DMS114 treated with DMSO at 0.1 percent for 48 hours (cell line): ENCODE data around the gene SLC2A13.
"Not testable (repeated sequence)": the region's sequence is repeated elsewhere in the genome, so short reads cannot be mapped to it uniquely, and the experiment has no call there.

ENCODE experiments used
- DNase-seq: peaks from one replicate; lab custom pipeline; 2025; ENCODE audit not compliant: unreplicated experiment; lab: John Stamatoyannopoulos, UW

SLC2A13 gene

GRCh38 chr12:39873065-39873464, 232.8 kb downstream of the SLC2A13 start:
- no peak for DNase-seq

GRCh38 chr12:39872425-39872824, 233.5 kb downstream of the SLC2A13 start:
- no peak for DNase-seq

DNA sequence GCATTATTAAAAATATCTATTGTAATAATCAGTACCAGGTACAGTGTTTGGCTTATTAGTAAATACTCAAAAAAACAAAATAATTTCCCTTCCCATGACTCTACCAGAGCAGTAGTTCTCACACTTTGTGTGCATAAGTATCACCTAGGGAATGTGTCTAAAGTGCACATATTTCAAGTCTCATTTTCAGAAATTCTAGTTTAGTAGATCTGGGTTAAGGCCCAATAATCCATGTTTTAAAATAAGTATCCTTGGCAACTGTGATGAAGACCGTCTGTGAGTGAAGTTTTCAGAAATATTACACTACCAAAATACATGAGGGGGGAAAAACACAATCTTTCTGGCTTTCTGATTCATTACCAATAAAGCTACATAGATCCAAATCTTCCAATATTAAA, 237.6 kb downstream of the SLC2A13 start:
- no peak for DNase-seq

DNA sequence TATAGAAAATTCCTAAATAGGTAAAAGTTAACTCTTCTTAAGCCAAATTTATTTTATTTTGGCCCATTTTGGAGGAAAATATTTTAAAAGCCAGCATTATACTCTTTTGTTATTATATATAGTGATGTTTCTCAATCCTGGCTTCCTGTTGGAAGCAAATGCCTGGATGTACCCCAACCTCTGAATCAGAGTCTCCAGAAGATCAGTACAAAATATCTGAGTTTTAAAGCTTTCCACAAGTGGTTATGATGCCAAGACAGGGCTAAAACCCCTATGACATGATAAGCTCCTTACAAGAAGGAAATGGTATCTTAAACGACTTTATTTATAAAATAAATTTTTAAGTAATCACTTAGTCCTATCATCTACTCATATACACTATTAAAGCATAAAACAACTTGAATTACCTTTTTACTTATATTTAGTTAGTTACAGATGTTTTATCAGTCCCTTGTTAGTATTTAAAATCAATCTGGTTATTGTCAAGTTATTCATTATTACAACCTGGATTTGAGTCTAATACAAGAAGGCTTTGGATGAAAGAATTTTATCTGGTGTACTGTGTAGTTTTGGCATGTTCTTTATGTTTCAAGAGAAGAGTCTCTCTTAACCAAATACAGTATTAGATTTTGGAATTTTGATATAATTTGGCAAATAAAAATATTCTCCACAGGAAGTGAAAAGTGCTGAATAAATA, 238.1 kb downstream of the SLC2A13 start:
- no peak for DNase-seq

DNA sequence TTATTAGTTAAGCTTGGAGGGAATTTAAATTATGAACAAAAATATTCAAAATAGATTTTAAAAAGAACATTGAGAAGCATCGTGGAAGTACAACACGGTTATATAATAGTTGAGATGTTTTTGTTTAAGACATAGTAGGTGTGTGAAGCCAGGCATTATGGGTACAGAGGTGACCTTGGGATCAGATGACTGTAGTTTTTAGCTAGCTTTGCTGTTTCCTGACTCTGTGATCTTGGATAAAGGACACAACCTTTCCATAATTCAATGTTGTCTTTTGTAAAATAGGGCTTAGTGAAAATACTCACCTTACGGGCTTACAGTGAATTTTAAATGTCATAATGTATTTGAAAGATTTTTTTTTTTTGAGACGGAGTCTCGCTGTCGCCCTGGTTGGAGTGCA, 239.7 kb downstream of the SLC2A13 start:
- DNase-seq, result no peak

DNA sequence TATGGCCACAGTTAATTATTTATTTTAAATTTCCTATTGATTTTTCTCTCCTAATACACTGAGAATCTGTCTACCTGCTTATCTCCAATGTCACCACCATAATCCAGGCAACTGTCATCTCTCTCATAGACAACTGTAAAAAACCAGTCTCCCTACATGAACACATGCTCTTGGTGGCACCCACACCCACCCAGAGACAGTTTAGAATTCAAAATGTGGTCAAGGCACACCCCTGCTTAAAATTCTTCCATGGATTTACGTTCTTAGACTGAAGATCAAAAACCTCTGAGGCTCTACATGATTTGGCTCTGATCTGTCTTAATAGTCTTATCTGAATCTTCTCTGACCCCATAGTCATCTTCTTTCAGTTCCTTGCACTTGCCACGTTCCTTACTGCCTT, 245.2 kb downstream of the SLC2A13 start:
- no peak for DNase-seq

- no peak for DNase-seq
Measured at GRCh38 chr12:39853003-39853402, 252.9 kb downstream of the SLC2A13 start.

- no peak for DNase-seq
Measured at GRCh38 chr12:39852346-39852745, 253.5 kb downstream of the SLC2A13 start.

DNA sequence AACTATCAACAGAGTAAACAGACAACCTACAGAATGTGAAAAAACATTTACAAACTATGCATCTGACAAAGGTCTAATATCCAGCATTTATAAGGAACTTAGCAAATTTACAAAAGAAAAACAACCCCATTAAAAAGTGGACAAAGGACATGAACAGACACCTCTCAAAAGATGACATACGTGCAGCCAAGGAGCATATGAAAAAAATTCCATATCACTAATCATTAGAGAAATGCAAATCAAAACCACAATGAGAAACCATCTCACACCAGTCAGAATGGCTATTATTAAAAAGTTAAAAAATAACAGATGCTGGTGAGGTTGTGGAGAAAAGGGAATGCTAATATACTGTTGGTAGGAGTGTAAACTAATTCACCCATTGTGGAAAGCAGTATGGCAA, 257.7 kb downstream of the SLC2A13 start:
- DNase-seq, result not testable (repeated sequence)

- DNase-seq, result no peak
Measured at GRCh38 chr12:39846971-39847650, 258.8 kb downstream of the SLC2A13 start.

GRCh38 chr12:39846304-39846703, 259.6 kb downstream of the SLC2A13 start:
- no peak for DNase-seq

GRCh38 chr12:39840422-39840821, 265.5 kb downstream of the SLC2A13 start:
- DNase-seq, result no peak

DNA sequence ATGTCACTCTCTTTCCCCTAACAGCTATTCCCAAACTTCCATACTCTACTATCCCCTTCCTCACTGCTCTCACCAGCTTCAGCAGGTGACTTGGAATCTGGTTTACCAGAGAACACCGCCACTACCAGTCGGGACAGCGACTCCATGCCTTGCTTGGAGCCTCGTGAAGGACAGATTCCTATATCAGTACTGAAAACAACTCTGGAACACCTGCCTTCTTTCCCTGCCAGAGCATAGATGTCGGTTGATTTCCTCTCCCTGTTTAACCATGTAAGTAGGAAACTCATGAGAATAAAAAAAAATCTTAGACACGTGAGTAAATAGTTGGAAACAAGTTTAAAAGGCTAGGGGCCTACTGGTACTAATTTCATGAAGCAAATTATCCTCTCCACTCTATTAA, 266.8 kb downstream of the SLC2A13 start:
- no peak for DNase-seq

DNA sequence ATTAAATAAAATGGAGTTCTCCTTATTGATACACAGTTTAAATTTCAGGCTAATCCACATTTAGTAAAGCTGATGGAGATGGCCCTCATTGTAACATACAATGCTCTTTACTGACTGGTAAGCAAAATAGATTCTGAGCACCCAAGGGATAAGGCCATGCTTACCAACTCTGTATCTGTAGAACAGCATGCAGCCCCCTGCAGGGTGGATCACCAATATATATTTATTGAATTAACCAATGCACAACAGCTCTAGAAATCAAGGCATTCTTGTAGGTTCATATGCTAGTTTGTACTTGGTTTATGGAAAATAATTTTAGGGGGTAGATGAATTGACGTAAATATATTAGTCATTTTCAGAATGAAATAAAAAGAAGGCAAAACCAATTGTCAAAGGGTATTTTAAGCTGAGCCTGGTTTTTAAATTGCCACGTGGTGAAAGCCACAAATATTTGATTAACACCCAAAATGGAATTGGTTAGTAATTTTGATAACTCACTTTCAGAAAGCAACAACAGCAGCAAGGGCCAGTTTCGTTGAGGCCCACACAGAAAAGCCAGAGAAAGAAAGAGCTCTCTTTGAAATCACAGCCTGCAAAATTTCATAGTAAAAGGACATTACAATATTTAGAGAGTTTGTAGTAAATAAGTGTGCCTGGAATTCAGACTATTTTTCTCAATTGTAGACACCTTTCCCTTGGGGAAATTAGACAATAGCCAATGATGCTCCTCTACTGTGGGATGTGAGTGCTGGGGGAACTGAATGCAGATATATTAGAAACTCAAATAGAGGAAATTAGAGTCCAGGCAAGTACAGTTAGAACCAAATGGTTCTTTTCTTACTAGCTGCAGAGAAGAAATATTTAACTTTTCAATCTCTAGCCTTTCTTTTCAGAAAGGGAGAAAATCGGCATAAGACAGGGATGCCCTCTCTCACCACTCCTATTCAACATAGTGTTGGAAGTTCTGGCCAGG, 270.1 kb downstream of the SLC2A13 start:
- DNase-seq, result no peak

DNA sequence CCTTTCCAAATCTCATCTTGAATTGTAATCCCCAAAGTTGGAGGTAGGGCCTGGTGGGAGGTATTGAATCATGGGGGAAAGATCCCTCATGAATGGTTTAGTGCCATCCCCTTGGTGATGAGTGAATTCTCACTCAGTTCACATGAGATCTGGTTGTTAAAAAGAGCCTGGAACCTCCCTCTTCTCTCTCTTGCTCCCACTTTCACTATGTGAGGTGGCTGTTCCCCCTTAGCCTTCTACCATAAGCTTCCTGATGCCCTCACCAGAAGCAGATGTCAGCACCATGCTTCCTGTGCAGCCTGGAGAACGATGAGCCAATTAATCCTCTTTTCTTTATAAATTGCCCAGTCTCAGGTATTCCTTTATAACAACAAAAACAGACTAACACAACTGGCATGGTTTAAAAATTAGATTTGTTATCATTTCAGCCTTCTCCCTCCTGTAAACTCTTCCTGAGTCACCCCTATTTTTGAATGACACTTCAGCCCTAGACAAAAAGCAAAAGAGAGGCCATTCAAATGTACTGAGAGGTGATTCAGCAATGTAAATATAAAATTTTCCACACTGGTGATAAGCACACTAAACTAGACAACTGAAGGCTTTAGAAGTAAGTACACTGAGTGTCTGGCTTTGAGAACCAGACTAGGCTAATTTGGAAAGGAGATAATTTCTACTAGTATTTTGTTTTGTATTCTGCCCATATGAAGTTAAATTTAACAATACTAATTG, 274.1 kb downstream of the SLC2A13 start:
- DNase-seq, result no peak

DNA sequence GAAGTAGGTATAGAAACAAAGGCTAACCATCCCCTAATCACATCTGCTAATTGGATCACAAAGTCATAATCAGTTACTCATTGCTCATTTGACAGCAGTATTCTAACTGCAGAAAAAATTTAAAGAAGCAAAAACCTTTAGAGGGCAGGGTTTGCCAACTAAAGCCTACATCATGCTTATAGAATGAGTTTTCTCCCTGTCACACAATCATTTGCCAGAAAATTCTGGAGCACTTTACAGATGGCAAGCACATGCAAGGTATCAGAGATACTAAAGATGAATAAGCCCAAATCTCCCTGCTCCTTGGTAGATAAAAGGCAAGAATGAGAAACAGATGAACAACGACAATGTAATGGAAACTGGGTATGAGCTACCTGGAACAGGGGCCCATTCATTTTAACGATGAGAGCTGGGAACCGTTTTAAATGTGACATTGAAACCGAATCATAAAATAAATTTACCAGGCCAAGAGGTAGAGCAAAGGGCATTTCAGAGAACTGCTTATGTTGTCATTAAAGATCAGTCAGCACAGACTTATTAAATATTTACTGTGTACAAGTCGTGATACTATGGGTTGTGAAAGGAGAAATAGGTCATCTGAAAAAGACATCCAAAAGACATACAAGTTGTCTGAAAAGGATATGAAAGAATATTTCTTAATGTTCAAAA, 274.9 kb downstream of the SLC2A13 start:
- DNase-seq, result no peak

GRCh38 chr12:39830171-39830570, 275.7 kb downstream of the SLC2A13 start:
- DNase-seq, result no peak

DNA sequence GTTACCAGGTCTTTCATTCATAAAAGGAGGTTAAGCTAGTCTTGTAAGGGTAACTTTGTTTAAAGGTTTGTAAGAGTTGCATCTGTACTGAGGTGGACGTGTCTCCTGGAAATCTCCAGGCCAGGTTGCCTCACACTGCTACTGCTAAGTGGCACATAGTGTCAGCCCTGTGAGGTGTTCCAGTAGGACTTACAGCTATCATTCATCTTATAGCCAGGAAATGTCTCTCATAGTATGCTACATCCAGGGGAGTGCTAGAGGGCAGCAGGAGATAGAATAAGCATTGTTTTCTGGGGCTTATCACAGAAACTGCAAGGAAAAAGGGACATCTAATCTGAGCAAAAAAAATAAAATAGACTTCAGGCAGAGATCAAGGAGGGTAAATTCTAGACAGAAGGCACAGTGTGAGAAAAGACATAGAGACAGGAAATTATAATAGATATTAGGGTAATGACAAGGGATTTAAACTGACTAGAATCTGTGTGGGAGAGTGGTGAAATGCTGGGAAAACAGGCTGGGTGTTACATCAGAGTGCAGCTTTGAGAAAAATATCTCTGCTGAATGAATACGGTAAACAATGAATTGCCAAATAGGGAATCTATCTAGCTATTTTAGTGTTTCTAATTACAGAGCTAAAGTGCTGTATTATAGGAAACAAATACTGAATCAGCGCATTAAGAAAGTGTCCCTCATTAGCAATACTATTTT, 281.2 kb downstream of the SLC2A13 start:
- no peak for DNase-seq

DNA sequence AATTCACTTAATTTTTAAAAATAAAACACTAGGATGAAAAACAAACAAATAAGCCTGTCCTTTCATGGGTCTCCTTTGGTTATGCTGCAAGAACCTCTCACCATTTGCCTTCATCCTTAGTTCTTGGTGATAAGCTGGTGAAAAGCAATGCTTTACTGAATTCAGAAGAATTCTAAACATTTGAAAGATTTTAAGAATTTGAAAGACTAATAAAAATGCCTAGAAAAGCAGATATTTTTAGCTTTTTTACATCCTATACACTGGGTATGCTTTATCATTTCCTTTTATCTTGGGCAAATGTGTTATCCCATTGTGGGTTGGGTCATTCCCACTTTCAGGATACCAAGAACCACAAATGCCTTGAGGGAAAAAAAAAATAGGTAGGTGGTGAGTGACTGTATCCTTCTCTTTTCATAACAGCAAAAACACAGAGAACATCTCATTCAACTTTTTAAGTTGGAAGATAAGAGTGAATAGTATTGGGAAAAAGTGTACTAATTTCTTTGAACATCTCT, 289.2 kb downstream of the SLC2A13 start:
- no peak for DNase-seq

DNA sequence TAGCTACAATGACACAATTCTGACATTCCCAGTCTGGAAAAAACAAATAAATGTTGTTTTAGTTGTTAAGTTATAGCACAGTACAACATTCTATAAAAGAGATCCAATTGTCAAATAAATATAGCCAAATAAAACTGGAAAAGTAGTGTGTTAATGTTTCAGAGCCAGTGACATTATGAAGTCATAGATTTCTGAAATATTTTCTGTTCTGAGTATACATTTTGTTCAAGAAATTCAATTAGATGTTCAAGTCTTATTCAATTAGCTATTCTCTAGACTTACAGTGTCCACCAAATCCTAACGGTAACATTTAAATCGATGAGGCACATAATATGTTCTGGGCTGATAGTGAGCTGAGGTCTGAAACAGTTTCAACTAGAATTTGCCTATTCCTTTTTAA, 290.1 kb downstream of the SLC2A13 start:
- no peak for DNase-seq
